Left hindlimb (tissue), 1 donor: ENCODE data around the gene FAM222B.
"Not testable (repeated sequence)": the region's sequence is repeated elsewhere in the genome, so short reads cannot be mapped to it uniquely, and the experiment has no call there.

Experiments
- DNase-seq: peaks from one replicate; pipeline ENCODE4 v3.0.0-alpha.2; 2018

The FAM222B gene

GRCh38 chr17:28744104-28744971 is 98.3 kb downstream of the FAM222B start:
- DNase-seq: peak; percentile 83

DNA sequence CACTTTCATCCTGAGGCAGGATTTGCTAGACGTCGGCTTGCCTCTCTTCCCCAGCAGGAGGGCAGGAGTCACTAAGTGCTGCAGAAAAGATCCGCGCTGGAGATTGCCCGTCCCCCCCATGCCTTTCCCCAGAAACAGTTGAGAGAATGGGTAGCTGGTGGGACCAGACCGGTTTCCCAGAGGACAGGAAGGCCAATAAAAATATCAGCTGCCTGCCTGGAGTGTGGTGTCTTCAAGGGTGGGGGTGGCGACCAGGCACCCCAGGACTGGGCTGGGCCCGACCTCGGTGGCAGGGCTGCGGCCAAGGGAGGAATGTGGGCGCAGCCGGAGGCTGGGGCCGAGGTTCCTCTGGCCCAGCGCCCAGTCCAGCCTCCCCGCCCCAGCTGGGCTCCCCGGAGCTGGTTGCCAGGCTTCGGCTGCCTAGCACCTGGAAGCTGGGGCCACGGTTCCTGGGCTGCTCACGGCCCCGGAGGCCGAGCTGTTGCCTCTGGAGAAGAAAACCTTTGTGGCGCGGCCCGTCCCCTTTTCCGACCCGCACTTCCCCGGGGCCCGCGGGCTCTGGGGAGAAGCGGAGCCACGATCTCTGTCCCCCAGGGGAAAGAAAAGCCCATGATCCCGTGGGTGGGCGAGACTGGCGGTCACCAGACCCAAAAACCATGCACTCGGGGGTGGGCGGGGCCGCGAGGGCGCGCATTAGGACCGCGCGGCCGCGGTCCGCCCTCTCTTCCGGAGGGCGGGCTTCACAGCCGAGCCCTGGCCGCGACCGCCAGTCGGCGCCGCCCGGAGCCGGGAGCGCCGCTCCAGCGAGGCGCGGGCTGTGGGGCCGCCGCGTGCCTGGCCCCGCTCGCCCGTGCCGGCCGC is 99.1 kb downstream of the FAM222B start, which contains the start of gene TRAF4:
Gene TRAF4, plus strand, starts transcription at position 769 of the 861 bp plus-strand sequence. CDS start 102 bp downstream, outside the sequence.
- DNase-seq: peak; percentile 88

- DNase-seq: no peak
Measured at GRCh38 chr17:28741358-28742349, 100.9 kb downstream of the FAM222B start.

GRCh38 chr17:28740406-28741357 is 101.9 kb downstream of the FAM222B start:
- DNase-seq: no peak

GRCh38 chr17:28738680-28739384 is 103.8 kb downstream of the FAM222B start:
- DNase-seq: no peak

DNA sequence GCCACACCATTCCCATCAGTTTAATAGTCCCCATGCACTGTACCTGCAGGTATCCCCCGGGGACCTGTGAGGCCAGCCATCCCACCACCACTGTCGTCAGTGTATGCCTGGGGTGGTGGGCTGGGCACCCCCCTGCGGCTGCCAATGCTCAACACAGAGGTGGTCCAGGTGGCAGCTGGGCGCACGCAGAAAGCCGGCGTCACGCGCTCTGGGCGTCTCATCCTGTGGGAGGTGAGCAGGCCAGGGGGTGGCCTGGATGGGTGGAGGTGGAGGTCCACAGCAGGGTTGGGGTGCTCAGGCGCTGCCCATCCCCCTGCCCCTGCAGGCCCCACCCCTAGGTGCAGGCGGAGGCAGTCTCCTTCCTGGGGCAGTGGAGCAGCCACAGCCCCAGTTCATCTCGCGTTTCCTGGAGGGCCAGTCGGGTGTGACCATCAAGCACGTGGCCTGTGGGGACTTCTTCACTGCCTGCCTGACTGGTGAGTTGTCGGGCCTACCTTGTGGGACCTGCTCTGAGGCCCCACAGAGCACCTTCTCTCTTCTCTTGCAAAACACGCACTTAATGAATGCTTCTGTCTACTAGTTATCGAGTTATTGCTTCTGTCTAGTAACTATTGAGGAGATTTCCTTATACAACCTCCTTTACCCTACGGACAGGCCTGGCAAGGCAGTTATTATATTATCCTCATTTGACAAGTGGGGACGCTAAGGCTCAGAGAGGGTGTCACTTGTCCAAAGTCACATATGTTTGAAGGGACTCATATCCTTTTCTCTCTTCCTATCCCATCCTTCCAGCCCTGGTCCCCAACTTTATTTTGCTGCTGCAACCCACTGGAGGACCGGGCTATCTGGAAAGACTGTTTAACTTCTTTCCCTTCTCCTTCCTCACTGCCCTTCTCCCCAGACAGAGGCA is 104.6 kb downstream of the FAM222B start:
- DNase-seq: peak; percentile 20

GRCh38 chr17:28737316-28737715 is 105.3 kb downstream of the FAM222B start:
- DNase-seq: no peak

DNA sequence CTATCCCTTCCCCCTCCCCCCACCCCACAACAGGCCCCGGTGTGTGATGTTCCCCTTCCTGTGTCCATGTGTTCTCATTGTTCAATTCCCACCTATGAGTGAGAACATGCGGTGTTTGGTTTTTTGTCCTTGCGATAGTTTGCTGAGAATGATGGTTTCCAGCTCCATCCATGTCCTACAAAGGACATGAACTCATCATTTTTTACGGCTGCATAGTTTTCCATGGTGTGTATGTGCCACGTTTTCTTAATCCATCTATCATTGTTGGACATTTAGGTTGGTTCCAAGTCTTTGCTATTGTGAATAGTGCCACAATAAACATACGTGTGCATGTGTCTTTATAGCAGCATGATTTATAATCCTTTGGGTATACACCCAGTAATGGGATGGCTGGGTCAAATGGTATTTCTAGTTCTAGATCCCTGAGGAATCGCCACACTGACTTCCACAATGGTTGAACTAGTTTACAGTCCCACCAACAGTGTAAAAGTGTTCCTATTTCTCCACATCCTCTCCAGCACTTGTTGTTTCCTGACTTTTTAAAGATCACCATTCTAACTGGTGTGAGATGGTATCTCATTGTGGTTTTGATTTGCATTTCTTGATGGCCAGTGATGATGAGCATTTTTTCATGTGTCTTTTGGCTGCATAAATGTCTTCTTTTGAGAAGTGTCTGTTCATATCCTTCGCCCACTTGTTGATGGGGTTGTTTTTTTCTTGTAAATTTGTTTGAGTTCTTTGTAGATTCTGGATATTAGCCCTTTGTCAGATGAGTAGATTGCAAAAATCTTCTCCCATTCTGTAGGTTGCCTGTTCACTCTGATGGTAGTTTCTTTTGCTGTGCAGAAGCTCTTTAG is 106.4 kb downstream of the FAM222B start:
- not testable (repeated sequence) for DNase-seq

DNA sequence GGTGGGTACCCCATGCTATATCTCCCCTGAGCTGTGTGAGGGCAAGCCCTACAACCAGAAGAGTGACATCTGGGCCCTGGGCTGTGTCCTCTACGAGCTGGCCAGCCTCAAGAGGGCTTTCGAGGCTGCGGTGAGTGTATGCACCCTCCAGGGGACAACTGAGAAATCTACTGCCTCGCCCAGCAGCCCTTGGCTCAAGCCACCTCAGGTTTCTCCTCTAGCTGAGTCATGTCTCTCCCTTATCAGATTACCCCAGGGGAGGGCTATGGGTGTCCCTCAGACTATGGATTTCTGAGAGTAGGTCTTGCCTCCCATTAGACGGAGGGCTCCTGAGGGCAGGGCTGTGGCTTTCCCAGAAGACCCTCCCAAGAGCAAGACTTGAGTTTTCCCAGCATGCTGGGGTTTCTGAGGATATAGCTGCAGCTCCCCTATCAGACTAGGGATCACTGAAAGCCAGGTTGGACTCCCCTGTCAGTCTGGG is 107.3 kb downstream of the FAM222B start:
- no peak for DNase-seq

GRCh38 chr17:28734712-28735241 is 107.8 kb downstream of the FAM222B start:
- DNase-seq: no peak

DNA sequence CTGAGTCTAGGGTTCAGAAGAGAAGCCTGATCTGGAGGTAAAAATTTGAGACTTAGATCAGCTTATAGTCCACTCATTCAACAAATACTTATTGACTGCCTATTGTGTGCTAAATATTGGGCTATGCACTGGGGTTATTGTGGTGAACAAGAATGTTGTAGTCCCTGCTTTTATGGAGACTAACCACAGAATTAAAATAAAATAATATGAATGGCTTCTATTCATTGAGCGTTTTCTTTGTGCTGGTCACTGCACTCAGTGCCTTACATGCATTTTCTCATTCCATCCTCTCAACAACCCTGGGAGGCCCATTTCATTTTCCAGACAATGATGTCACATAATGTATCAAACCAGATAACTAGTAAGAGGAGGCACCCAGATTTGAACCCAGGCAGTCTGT is 109.2 kb downstream of the FAM222B start:
- no peak for DNase-seq

DNA sequence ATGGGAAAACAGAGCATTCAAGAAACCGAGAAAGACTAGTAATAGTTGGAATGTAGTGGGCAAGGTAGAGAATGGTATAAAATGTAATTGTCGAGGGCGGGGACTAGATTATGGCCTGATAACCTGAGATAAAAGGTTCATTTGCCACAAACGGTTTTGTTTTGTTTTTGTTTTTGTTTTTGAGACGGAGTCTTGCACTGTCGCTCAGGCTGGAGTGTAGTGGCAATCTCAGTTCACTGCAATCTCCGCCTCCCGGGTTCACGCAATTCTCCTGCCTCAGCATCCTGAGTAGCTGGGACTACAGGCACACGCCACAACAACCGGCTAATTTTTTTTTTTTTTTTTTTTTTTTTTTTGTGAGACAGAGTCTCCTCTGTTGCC is 112.7 kb downstream of the FAM222B start:
- no peak for DNase-seq

GRCh38 chr17:28728364-28729200 is 114.0 kb downstream of the FAM222B start, which contains the start of gene NEK8:
Gene NEK8 (plus strand): TSS chr17:28728788. CDS start chr17:28728814, 26 bp downstream.
- peak; percentile 97 for DNase-seq

DNA sequence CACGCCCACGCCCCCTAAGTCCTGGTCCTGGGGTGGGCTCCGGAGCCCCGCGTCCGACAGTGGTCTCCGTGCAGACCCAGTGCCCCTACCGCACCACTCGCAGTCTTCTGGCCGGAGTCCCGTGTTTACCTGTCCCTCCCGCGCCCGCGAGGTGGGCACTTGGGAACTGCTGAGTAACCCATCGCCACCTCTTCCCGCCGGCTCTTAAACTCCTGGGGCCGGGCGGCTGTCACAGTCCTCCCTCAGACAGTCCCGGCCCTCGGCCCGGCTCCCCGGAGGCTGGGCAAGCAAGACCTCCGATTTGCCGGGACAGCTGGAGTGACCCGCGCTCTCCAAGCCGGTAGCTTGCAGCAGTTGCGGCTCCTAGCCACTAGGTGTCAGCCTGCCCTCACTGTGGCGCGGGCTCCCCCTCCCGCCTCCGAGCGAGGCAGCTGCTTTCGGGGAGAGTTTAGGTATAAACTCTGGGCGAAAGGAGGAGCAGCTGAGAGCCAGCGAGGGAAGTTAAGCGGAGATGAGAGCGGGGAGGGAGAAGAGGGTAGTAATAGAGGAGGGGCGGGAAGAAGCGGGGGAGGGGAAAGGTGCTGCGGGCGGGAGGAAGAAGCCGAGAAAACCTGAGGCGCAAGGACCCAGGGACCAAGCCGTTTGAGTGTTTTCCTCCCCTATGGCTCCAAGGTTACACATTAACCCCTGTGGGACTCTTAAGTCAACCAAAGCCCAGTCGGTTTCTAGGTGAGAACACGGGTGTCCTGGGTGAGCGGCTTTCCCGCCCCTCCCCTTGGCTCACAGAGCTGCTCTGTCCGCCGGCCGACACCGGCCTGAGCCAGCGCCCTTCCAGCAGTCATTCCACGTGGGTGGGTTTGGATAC is 115.7 kb downstream of the FAM222B start:
- DNase-seq: peak; percentile 96

DNA sequence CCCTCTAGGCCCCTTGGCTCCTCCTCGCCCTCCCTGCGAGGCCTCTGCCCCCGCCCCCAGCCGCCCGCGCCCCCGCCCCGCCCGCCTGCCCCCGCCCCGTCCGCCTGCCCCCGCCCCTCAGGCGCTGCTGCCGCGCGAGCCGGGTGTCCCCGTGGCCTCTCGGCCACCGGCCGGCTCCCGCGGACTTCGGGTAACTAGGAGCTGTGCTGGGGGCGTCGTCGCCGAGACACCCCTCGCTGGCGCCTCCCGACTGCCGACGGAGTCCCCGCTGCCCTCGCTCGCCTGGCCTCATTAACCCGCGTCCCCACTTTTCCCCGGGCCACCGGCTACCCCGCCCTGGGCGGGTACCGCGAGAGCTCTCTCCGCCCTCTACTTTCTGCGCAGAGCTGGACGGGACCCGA is 116.4 kb downstream of the FAM222B start, which contains the start of gene TLCD1:
Gene TLCD1, minus strand, starts transcription at position 8 of the 401 bp plus-strand sequence. CDS start 136 bp downstream, outside the sequence.
- peak; percentile 88 for DNase-seq
